DOHH2 (cell line): Measurements from ENCODE around the gene MARCHF10.
"Not testable (repeated sequence)": the region's sequence is repeated elsewhere in the genome, so short reads cannot be mapped to it uniquely, and the experiment has no call there.

ENCODE experiments used
- H3F3A ChIP-seq: fragments of 200-600 bp; sonication (generic), shearing (Covaris generic); 2 replicates; pipeline ENCODE4 v1.6.0; 2016; ENCODE audit warnings: antibody characterized with exemption, mild to moderate bottlenecking; ENCODE audit not compliant: control insufficient read depth, insufficient read depth
- H3K27ac ChIP-seq: fragments of 200-600 bp; sonication (generic); 2 replicates; pipeline ENCODE4 v1.5.1; 2014; ENCODE audit warnings: low read depth, mild to moderate bottlenecking, low read length, moderate library complexity
- H3K27me3 ChIP-seq: fragments of 200-600 bp; sonication (generic); 2 replicates; pipeline ENCODE4 v1.6.1; 2014; ENCODE audit warnings: mild to moderate bottlenecking, low read length, mixed read lengths; ENCODE audit not compliant: control insufficient read depth
- H3K36me3 ChIP-seq: fragments of 200-600 bp; sonication (generic); 2 replicates; pipeline ENCODE4 v1.6.1; 2014; ENCODE audit warnings: mild to moderate bottlenecking, low read length, moderate library complexity, mixed read lengths; ENCODE audit not compliant: control insufficient read depth
- H3K4me1 ChIP-seq: fragments of 200-600 bp; sonication (generic); 2 replicates; pipeline ENCODE4 v1.6.1; 2014; ENCODE audit warnings: mild to moderate bottlenecking, low read length, mixed read lengths; ENCODE audit not compliant: control insufficient read depth
- H3K4me2 ChIP-seq: fragments of 200-600 bp; sonication (generic); 2 replicates; pipeline ENCODE4 v1.6.0; 2014; ENCODE audit warnings: mild to moderate bottlenecking, low read length, moderate library complexity
- H3K4me3 ChIP-seq: fragments of 200-600 bp; sonication (generic); 2 replicates; pipeline ENCODE4 v1.5.1; 2014; ENCODE audit warnings: mild to moderate bottlenecking, low read length, mixed read lengths
- H3K79me2 ChIP-seq: fragments of 200-600 bp; sonication (generic); 2 replicates; pipeline ENCODE4 v1.6.1; 2014; ENCODE audit warnings: mild to moderate bottlenecking, low read length, mixed read lengths; ENCODE audit not compliant: control insufficient read depth
- H3K9me2 ChIP-seq: fragments of 200-600 bp; sonication (generic); replicated peaks from 2 replicates; pipeline ENCODE4 v1.6.1; 2014; ENCODE audit warnings: mild to moderate bottlenecking, low read length, mixed read lengths; ENCODE audit not compliant: control insufficient read depth
- H3K9me3 ChIP-seq: fragments of 200-600 bp; sonication (generic); 2 replicates; pipeline ENCODE4 v1.6.1; 2014; ENCODE audit warnings: antibody characterized with exemption, low read length, mixed read lengths; ENCODE audit not compliant: control insufficient read depth, insufficient read depth
- H4K20me1 ChIP-seq: fragments of 200-600 bp; sonication (generic); 2 replicates; pipeline ENCODE4 v1.6.0; 2014; ENCODE audit warnings: low read depth, mild to moderate bottlenecking, antibody characterized with exemption, low read length, moderate library complexity; ENCODE audit not compliant: control insufficient read depth, insufficient read depth
- CTCF ChIP-seq: fragments of 200-600 bp; sonication (generic); IDR thresholded peaks from one replicate; pipeline ENCODE4 v1.5.1; 2014; ENCODE audit warnings: antibody characterized with exemption, mild to moderate bottlenecking, low read depth, low read length; ENCODE audit not compliant: poor library complexity, severe bottlenecking
- EZH2phosphoT487 ChIP-seq: fragments of 200-600 bp; sonication (generic); IDR thresholded peaks from 2 replicates; pipeline ENCODE4 v1.6.1; 2017; ENCODE audit warnings: borderline replicate concordance, mild to moderate bottlenecking, antibody characterized with exemption, low read length, moderate library complexity, mixed read lengths

MARCHF10 gene

GRCh38 chr17:62832405-62832804 is 24.3 kb upstream of the MARCHF10 start:
- Histone ChIP-seq H3K36me3 (no peaks in the 10 kb centered on the region), H3K4me1 (no peaks in the 10 kb centered on the region), H3K9me2 (no peaks in the 10 kb centered on the region), H3K4me2 (no peak overlapping the region), H4K20me1 (no peaks in the 10 kb centered on the region), H3K27ac (no peak overlapping the region), H3K9me3 (no peaks in the 10 kb centered on the region), H3K27me3 (no peaks in the 10 kb centered on the region; the same call in 1 of the 2 replicates), H3K4me3 (no peak overlapping the region), H3K79me2 (no peaks in the 10 kb centered on the region), H3F3A (no peaks in the 10 kb centered on the region)
- TF ChIP-seq CTCF, result no peak
- no peak for TF ChIP-seq EZH2phosphoT487

- not testable (repeated sequence) for H3K27ac ChIP-seq, H3K79me2 ChIP-seq, H3K9me2 ChIP-seq, H3K36me3 ChIP-seq, H3F3A ChIP-seq, H3K4me3 ChIP-seq, H3K9me3 ChIP-seq, H3K4me2 ChIP-seq, H3K27me3 ChIP-seq, H3K4me1 ChIP-seq, H4K20me1 ChIP-seq
Measured at GRCh38 chr17:62831066-62831465, 23.0 kb upstream of the MARCHF10 start.

- no peaks in the 10 kb centered on the region for H4K20me1 ChIP-seq
- no peak for TF ChIP-seq EZH2phosphoT487
- no peak for TF ChIP-seq CTCF
- no peak overlapping the region for H3K27ac ChIP-seq
- no peak overlapping the region for H3K4me2 ChIP-seq
- no peaks in the 10 kb centered on the region for H3K79me2 ChIP-seq
- H3K9me2 ChIP-seq, result no peaks in the 10 kb centered on the region
- H3K4me3 ChIP-seq, result no peak overlapping the region
- H3F3A ChIP-seq, result no peaks in the 10 kb centered on the region
- no peaks in the 10 kb centered on the region for H3K9me3 ChIP-seq
- H3K36me3 ChIP-seq, result no peaks in the 10 kb centered on the region
- no peaks in the 10 kb centered on the region; the same call in 1 of the 2 replicates for H3K27me3 ChIP-seq
- no peaks in the 10 kb centered on the region for H3K4me1 ChIP-seq
Measured at GRCh38 chr17:62827746-62828485, 19.8 kb upstream of the MARCHF10 start.

GRCh38 chr17:62826956-62827355 is 18.8 kb upstream of the MARCHF10 start:
- Histone ChIP-seq H3K79me2 (no peaks in the 10 kb centered on the region), H3K4me3 (no peak overlapping the region), H3F3A (no peaks in the 10 kb centered on the region), H3K27me3 (no peaks in the 10 kb centered on the region; the same call in 1 of the 2 replicates), H3K9me3 (no peaks in the 10 kb centered on the region), H3K9me2 (no peaks in the 10 kb centered on the region), H3K36me3 (no peaks in the 10 kb centered on the region), H3K4me1 (no peaks in the 10 kb centered on the region), H4K20me1 (no peaks in the 10 kb centered on the region), H3K27ac (no peak overlapping the region), H3K4me2 (no peak overlapping the region)
- TF ChIP-seq CTCF (no peak), EZH2phosphoT487 (no peak)
